ENCODE data around the gene SLC66A2. TPM values are rescaled to one million over a fixed set of nuclear protein-coding genes. Genes with fewer than 3 reads are reported as not detected.

SLC66A2 gene
- total RNA-seq, 1 donor from 2014 or later, result 29.8 TPM

DNA sequence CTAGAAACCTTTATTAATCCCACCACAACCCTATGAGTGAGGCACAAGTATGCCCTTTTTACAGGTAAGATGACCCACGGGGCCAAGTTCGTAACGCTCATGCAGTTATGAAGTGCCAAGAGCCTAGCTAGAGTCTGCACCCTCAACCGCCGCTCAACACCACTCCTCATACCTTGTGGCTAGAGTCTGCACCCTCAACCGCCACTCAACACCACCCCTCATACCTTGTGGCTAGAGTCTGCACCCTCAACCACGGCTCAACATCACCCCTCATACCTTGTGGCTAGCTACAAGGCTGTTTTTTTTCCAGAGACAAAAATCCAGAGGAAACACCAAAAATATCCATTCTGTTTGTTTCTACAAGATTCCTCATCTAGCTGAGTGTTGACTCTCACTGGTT, 32.3 kb upstream of the SLC66A2 start:
- DNase-seq (ENCODE audit: low read depth, low spot score), result no peak
- TF ChIP-seq, protein P1, sequence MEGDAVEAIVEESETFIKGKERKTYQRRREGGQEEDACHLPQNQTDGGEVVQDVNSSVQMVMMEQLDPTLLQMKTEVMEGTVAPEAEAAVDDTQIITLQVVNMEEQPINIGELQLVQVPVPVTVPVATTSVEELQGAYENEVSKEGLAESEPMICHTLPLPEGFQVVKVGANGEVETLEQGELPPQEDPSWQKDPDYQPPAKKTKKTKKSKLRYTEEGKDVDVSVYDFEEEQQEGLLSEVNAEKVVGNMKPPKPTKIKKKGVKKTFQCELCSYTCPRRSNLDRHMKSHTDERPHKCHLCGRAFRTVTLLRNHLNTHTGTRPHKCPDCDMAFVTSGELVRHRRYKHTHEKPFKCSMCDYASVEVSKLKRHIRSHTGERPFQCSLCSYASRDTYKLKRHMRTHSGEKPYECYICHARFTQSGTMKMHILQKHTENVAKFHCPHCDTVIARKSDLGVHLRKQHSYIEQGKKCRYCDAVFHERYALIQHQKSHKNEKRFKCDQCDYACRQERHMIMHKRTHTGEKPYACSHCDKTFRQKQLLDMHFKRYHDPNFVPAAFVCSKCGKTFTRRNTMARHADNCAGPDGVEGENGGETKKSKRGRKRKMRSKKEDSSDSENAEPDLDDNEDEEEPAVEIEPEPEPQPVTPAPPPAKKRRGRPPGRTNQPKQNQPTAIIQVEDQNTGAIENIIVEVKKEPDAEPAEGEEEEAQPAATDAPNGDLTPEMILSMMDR (conservative IDR thresholded peaks at IDR 0.05), result no peak
- Mint-ChIP-seq H3K36me3 (ENCODE audit: low read depth) (peaks cover 10% of the 10 kb centered on the region), H3K9me3 (no peaks in the 10 kb centered on the region), H3K27ac (ENCODE audit: unreplicated experiment) (no peak overlapping the region), H3K4me3 (peak overlapping the region; percentile 44), H3K27me3 (ENCODE audit: low read depth) (no peaks in the 10 kb centered on the region), H3K4me1 (peaks cover 42% of the 10 kb centered on the region)

DNA sequence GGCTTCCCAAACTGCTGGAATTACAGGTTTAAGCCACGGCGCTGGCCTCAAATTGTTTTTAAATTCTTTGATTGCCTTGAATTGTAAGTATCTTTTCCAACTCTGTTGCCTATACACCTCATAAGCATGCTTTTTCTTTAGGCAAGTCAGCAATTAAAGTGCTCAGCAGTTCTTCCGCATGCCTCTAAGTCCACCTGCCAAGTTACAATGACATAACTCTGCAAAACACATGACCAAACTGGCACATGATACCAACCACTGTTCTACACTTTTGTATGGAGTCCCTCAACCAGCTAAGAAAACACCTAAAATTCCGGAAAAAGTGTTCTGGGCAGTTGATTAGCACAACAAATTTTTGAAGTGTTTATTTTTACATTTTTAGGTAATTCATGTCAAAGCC, 31.8 kb upstream of the SLC66A2 start:
- Mint-ChIP-seq H3K9me3 (no peaks in the 10 kb centered on the region), H3K4me1 (peaks cover 41% of the 10 kb centered on the region), H3K36me3 (ENCODE audit: low read depth) (peaks cover 10% of the 10 kb centered on the region), H3K27me3 (ENCODE audit: low read depth) (no peaks in the 10 kb centered on the region), H3K4me3 (no peak overlapping the region), H3K27ac (ENCODE audit: unreplicated experiment) (peak overlapping the region; percentile 62)
- DNase-seq (ENCODE audit: low read depth, low spot score), result no peak
- TF ChIP-seq, protein P1 (conservative IDR thresholded peaks at IDR 0.05), result no peak

DNA sequence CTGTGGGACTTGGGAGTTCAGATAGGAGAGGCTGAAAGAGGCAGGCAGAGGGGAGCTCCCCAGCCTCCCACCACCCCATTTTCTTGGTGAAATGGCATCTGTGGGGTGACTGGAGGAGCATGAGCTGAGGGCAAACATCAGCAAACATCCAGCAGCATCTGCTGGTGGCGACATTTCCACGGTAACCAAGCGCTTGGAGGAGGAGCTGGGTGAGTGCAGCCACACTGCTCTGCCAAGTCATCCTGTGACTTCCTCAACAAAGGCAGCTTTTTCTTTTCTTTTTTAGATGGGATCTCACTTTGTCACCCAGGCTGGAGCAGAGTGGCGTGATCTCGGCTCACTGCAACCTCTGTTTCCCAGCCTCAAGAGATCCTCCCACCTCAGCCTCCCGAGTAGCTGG, 31.3 kb upstream of the SLC66A2 start:
- TF ChIP-seq, protein P1 (conservative IDR thresholded peaks at IDR 0.05), result no peak
- H3K27me3 Mint-ChIP-seq (ENCODE audit: low read depth), result no peaks in the 10 kb centered on the region
- DNase-seq (ENCODE audit: low read depth, low spot score), result no peak
- peaks cover 40% of the 10 kb centered on the region for H3K4me1 Mint-ChIP-seq
- peak overlapping the region; percentile 52 for H3K27ac Mint-ChIP-seq (ENCODE audit: unreplicated experiment)
- no peaks in the 10 kb centered on the region for H3K9me3 Mint-ChIP-seq
- H3K4me3 Mint-ChIP-seq, result peak overlapping the region; percentile 20
- peaks cover 14% of the 10 kb centered on the region for H3K36me3 Mint-ChIP-seq (ENCODE audit: low read depth)

DNA sequence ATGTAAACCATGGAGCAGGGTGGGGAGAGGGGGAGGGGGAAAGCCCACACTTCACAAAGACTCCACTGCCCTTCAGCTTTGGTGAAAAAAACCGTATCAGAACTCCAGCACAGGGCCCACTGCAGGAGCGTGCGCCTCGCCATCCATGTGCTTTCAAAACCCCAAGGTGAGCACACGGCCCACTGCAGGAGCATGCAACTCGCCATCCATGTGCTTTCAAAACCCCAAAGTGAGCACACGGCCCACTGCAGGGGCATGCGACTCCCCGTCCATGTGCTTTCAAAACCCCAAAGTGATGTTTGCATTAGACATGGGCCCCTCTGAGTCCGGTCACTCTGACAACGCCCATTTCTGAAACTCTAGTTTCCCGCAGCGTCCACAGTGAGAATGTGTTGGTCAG, 29.1 kb upstream of the SLC66A2 start:
- no peak for DNase-seq (ENCODE audit: low read depth, low spot score)
- H3K4me1 Mint-ChIP-seq, result peaks cover 23% of the 10 kb centered on the region
- peaks cover 14% of the 10 kb centered on the region for H3K36me3 Mint-ChIP-seq (ENCODE audit: low read depth)
- H3K27me3 Mint-ChIP-seq (ENCODE audit: low read depth), result no peaks in the 10 kb centered on the region
- no peaks in the 10 kb centered on the region for H3K9me3 Mint-ChIP-seq
- H3K4me3 Mint-ChIP-seq, result no peak overlapping the region
- TF ChIP-seq, protein P1 (conservative IDR thresholded peaks at IDR 0.05), result no peak
- no peak overlapping the region for H3K27ac Mint-ChIP-seq (ENCODE audit: unreplicated experiment)

DNA sequence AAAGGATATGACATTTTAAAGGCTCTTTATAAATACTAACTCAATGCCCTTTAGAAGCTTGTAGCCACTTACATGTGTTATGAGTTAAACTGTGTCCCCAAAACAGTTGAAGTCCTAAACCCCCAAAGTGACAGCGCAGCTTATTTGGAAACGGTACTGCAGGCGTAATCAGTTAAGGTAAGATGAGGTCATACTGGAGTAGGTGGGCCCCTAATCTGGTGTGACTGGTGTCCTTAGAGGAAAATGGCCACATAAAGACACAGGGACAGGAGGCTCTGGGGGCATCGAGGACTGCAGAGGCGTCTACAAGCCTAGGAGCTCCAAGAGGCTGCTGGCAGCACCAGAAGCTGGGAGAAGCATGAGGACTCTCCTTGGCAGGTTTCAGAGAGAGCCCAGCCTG, 28.4 kb upstream of the SLC66A2 start:
- H3K9me3 Mint-ChIP-seq, result no peaks in the 10 kb centered on the region
- peaks cover 12% of the 10 kb centered on the region for H3K36me3 Mint-ChIP-seq (ENCODE audit: low read depth)
- TF ChIP-seq, protein P1 (conservative IDR thresholded peaks at IDR 0.05), result no peak
- H3K27me3 Mint-ChIP-seq (ENCODE audit: low read depth), result no peaks in the 10 kb centered on the region
- H3K4me3 Mint-ChIP-seq, result no peak overlapping the region
- DNase-seq (ENCODE audit: low read depth, low spot score), result no peak
- no peak overlapping the region for H3K27ac Mint-ChIP-seq (ENCODE audit: unreplicated experiment)
- peaks cover 20% of the 10 kb centered on the region for H3K4me1 Mint-ChIP-seq

Measured in neural crest cell (in vitro differentiated cells).